Measurements from ENCODE around the gene MEX3D. TPM values are rescaled to one million over a fixed set of nuclear protein-coding genes. Genes with fewer than 3 reads are reported as not detected.

The MEX3D gene
- total RNA-seq, 2 experiments from 2014 or later, result 1.6 to 2.3 TPM

DNA sequence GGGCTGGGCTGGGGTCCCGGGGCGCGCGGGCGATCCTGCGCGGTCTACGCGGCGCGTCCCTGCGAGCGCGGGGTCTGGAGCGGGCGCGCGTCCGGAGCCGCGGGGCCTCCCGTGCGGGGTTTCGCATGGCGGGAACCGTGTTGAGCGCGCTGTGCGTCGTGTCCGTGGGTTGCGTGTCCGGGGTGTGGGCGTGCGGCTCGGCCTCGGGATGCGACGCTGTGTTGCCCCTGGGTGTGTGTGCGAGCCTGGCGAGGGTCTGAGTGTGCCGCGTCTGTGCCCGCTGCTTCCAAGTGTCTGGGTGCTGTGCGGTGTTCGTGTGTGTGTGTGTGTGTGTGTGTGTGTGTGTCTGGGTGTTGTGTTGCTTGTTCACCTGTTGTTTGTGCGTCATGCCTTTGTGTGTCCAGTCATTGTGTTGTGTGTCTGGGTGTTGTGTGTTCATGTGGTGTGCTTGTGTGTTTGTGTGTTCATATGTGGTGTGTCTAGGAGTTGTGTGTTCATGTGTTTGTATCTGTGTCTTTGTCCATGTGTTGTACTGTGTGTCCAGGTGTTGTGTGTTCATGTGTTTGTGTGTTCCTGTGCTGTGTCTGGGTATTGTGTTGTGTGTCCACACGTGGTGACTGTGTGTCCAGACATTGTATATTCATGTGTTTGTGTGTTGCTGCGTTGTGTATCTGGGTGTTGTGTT is 43.7 kb downstream of the MEX3D start:
- Histone ChIP-seq H3K27me3 (ENCODE audit: control insufficient read depth in 1 of 2, insufficient read depth in 2 of 2, low read length in 2 of 2) (peaks cover 31 to 36% of the 10 kb centered on the region in 2 experiments), H3K4me3 (ENCODE audit: low read length) (no peak overlapping the region), H3K4me1 (ENCODE audit: insufficient read depth, low read length) (no peaks in the 10 kb centered on the region), H3K36me3 (ENCODE audit: insufficient read depth, low read length) (no peaks in the 10 kb centered on the region), H3K9me3 (ENCODE audit: control insufficient read depth in 1 of 2, insufficient read depth in 1 of 2, low read length in 2 of 2) (peaks cover 0 to 29% of the 10 kb centered on the region in 2 experiments), H3K27ac (ENCODE audit: low read depth in 1 of 2, low read length in 2 of 2) (no peak overlapping the region)
- Mint-ChIP-seq H3K36me3 (ENCODE audit: low read depth) (no peaks in the 10 kb centered on the region), H3K4me1 (ENCODE audit: low read depth) (peaks cover 8% of the 10 kb centered on the region), H3K4me3 (no peak overlapping the region), H3K9me3 (no peaks in the 10 kb centered on the region), H3K27ac (no peak overlapping the region), H3K27me3 (peaks cover 40% of the 10 kb centered on the region)
- TF ChIP-seq, protein P1, sequence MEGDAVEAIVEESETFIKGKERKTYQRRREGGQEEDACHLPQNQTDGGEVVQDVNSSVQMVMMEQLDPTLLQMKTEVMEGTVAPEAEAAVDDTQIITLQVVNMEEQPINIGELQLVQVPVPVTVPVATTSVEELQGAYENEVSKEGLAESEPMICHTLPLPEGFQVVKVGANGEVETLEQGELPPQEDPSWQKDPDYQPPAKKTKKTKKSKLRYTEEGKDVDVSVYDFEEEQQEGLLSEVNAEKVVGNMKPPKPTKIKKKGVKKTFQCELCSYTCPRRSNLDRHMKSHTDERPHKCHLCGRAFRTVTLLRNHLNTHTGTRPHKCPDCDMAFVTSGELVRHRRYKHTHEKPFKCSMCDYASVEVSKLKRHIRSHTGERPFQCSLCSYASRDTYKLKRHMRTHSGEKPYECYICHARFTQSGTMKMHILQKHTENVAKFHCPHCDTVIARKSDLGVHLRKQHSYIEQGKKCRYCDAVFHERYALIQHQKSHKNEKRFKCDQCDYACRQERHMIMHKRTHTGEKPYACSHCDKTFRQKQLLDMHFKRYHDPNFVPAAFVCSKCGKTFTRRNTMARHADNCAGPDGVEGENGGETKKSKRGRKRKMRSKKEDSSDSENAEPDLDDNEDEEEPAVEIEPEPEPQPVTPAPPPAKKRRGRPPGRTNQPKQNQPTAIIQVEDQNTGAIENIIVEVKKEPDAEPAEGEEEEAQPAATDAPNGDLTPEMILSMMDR (IDR thresholded peaks at IDR 0.05), result no peak
- intact Hi-C loops (cut with DNase I, micrococcal nuclease), result no loop called here
- ATAC-seq (ENCODE audit: poor library complexity) (no peak), DNase-seq (no peak)
- CTCF ChIA-PET, result no interaction called here
- POLR2A ChIA-PET, result no interaction called here

DNA sequence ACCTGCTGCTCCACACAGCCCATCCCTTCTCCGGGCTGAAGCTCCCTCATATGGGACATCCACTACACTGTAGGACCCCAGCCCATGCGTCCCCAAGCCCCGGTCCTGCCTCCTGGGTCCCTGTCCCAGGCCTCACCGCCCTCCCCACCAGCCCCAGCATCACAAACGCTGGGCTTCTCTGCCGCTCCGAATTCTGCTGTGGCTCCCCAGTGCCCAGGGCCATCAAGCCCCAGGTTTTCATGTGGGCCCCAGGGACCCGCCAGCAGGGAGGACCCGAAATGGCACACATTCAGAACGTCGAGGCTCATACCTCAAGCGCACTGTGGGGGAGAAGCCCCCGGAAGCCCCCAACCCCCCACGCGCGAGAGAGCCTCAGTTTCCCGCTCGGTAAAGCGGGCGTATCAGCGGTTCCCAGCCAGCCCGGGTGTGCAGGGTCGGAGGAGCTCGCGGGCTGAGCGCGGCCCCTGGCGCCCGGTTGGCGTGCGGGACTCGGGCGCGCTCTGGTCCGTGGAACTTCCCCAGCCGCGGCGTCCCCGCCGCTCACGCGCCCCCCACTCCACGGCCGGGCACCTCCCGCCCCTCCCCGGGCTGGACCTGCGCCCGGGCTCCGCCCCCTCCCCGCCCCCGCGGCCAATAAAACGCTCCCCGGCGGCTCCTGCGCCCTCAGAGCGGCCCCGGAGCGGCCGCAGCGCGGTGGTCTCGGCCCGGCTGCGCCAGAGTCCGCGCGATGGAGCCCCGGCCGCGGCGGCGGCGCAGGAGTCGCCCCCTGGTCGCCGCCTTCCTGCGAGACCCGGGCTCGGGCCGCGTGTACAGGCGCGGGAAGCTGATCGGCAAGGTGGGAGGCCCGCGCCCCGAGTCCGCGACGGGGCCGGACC is 44.5 kb downstream of the MEX3D start, which contains the start of gene PLK5:
Gene PLK5, plus strand, starts transcription at position 666 of the 875 bp plus-strand sequence. CDS start 2,920 bp downstream, outside the sequence.
- Histone ChIP-seq H3K36me3 (ENCODE audit: insufficient read depth, low read length) (no peaks in the 10 kb centered on the region), H3K27me3 (ENCODE audit: control insufficient read depth in 1 of 2, insufficient read depth in 2 of 2, low read length in 2 of 2) (peaks cover 28 to 36% of the 10 kb centered on the region in 2 experiments), H3K27ac (ENCODE audit: low read depth in 1 of 2, low read length in 2 of 2) (no peak within 1 kb of the TSS), H3K4me3 (ENCODE audit: low read length) (no peak within 1 kb of the TSS), H3K4me1 (ENCODE audit: insufficient read depth, low read length) (no peaks in the 10 kb centered on the region), H3K9me3 (ENCODE audit: control insufficient read depth in 1 of 2, insufficient read depth in 1 of 2, low read length in 2 of 2) (peaks cover 0 to 30% of the 10 kb centered on the region in 2 experiments)
- H3K27ac Mint-ChIP-seq, result no peak within 1 kb of the TSS
- no peaks in the 10 kb centered on the region for H3K36me3 Mint-ChIP-seq (ENCODE audit: low read depth)
- peak within 1 kb of the TSS; percentile 27 for H3K4me3 Mint-ChIP-seq
- H3K27me3 Mint-ChIP-seq, result peaks cover 40% of the 10 kb centered on the region
- ATAC-seq (ENCODE audit: poor library complexity), result no peak
- no peaks in the 10 kb centered on the region for H3K9me3 Mint-ChIP-seq
- ChIA-PET CTCF (no interaction called here), POLR2A (no interaction called here)
- peaks cover 8% of the 10 kb centered on the region for H3K4me1 Mint-ChIP-seq (ENCODE audit: low read depth)
- DNase-seq, result no peak
- TF ChIP-seq, protein P1 (IDR thresholded peaks at IDR 0.05), result no peak
- intact Hi-C loops (cut with DNase I, micrococcal nuclease), result no loop called here

DNA sequence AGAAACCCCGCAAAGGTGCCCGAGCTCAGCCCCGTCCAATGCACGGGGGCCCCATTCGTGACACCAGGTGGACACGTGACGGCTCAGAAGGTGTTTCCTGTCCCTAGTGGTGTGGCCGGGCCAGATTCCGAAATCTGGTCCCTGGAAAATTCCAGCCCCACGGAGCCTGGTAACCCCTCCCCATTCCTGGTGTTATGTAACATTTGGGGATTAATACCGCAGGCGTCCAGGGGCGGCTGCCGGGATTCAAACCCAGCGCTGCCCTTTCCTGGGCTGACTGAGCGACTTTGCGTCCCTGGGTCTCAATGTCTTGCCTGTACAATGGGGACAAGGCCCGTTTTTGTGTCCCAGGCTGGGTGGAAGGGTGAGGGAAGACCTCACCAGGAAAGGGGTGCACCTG is 45.3 kb downstream of the MEX3D start:
- Histone ChIP-seq H3K4me3 (ENCODE audit: low read length) (no peak overlapping the region), H3K36me3 (ENCODE audit: insufficient read depth, low read length) (no peaks in the 10 kb centered on the region), H3K4me1 (ENCODE audit: insufficient read depth, low read length) (no peaks in the 10 kb centered on the region), H3K27ac (ENCODE audit: low read depth in 1 of 2, low read length in 2 of 2) (no peak overlapping the region), H3K9me3 (ENCODE audit: control insufficient read depth in 1 of 2, insufficient read depth in 1 of 2, low read length in 2 of 2) (peaks cover 0 to 31% of the 10 kb centered on the region in 2 experiments), H3K27me3 (ENCODE audit: control insufficient read depth in 1 of 2, insufficient read depth in 2 of 2, low read length in 2 of 2) (peaks cover 28 to 33% of the 10 kb centered on the region in 2 experiments)
- no peaks in the 10 kb centered on the region for H3K36me3 Mint-ChIP-seq (ENCODE audit: low read depth)
- TF ChIP-seq, protein P1 (IDR thresholded peaks at IDR 0.05), result no peak
- no peak overlapping the region for H3K4me3 Mint-ChIP-seq
- ATAC-seq (ENCODE audit: poor library complexity) (no peak), DNase-seq (no peak)
- ChIA-PET POLR2A (no interaction called here), CTCF (no interaction called here)
- peaks cover 8% of the 10 kb centered on the region for H3K4me1 Mint-ChIP-seq (ENCODE audit: low read depth)
- intact Hi-C loops (cut with DNase I, micrococcal nuclease), result no loop called here
- no peaks in the 10 kb centered on the region for H3K9me3 Mint-ChIP-seq
- peaks cover 40% of the 10 kb centered on the region for H3K27me3 Mint-ChIP-seq
- no peak overlapping the region for H3K27ac Mint-ChIP-seq
